NCI-H2196 (cell line): ENCODE data around the gene RIN1.
"Not testable (repeated sequence)": the region's sequence is repeated elsewhere in the genome, so short reads cannot be mapped to it uniquely, and the experiment has no call there.

ENCODE experiments used
- DNase-seq: peaks from one replicate; lab custom pipeline; 2025; ENCODE audit not compliant: unreplicated experiment; lab: John Stamatoyannopoulos, UW

The RIN1 gene

GRCh38 chr11:66360406-66361073 lies 24.3 kb upstream of the RIN1 start:
- no peak for DNase-seq

DNA sequence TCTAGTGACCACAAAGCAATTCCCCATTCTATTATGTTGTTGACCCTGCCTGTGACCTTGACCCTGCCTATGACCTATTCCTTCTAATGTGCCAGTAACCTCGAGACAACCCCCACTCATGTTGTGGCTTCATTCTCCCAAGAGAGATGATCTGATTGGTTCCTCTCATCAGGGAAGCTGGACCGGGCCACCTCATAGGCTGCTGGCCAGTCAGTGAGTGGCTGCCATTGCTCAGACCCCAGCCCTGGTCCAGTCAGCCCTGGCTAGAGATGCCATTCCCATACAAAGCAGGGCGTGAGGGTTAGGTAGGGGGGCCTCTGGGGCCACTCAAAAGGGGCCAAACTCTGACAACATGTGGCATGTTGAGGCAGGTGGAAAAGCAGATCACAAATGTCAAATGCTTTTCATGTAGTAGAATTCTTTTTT lies 23.4 kb upstream of the RIN1 start:
- DNase-seq, result no peak

GRCh38 chr11:66350560-66351235 lies 14.5 kb upstream of the RIN1 start:
- not testable (repeated sequence) for DNase-seq

GRCh38 chr11:66349084-66349386 lies 12.8 kb upstream of the RIN1 start:
- DNase-seq, result no peak

- peak; percentile 83 for DNase-seq
These were observed 11.4 kb upstream of the RIN1 start, which contains the start of gene B4GAT1 for GRCh38 chr11:66347425-66348276. TSS of gene B4GAT1 (minus strand) at chr11:66347629. CDS start at chr11:66347545, 84 bp downstream.

- no peak for DNase-seq
These were observed 10.5 kb upstream of the RIN1 start for GRCh38 chr11:66346476-66347424.

GRCh38 chr11:66345316-66345649 lies 9.0 kb upstream of the RIN1 start:
- DNase-seq, result no peak

DNA sequence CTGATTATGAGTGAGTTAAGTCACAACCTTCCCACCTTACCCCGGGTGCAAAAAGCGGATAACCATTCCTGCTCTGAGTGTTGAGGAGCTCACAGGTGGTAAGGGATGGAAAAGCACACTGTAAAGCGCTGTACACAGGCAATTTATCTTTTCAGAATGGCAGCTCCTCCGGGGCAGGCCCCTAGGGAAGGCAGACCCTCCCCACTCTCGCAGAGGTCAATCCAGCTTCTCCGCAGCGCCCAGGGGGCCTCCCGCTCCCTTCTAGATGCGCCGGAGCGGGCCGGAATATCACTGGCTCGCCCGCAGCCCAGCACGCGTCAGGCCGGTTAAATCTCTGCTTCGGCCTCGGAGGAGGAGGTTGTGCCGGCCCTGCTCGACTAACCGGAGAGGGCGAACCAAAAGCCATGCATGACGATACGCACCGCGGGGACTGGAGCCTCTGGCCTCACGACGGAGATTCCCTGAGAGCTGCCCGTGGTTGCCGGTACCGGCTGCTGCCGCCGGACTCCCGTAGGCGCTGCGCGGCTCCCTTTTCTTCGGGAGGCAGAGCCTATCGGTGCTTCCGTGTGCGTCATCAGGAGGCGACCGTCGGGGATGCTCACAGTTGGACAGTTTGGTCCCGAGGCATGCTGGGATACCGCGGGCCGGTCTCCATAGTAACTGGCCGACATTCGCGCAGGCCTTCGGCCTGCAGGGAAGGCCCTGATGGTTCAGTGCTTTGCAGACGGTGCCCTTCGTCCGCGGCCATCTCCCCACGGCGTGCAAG lies 8.5 kb upstream of the RIN1 start, which contains the start of gene BRMS1:
BRMS1 (minus strand) TSS at position 555 of the 766 bp plus-strand sequence. CDS start 2,870 bp downstream, outside the sequence.
- DNase-seq, result peak; percentile 96

- DNase-seq, result no peak
These were observed 6.9 kb upstream of the RIN1 start for GRCh38 chr11:66343176-66343575.

- DNase-seq, result no peak
These were observed 5.4 kb upstream of the RIN1 start for GRCh38 chr11:66341502-66342126.

GRCh38 chr11:66340596-66341501 lies 4.6 kb upstream of the RIN1 start:
- DNase-seq, result no peak

GRCh38 chr11:66339686-66340483 lies 3.7 kb upstream of the RIN1 start:
- DNase-seq, result no peak

DNA sequence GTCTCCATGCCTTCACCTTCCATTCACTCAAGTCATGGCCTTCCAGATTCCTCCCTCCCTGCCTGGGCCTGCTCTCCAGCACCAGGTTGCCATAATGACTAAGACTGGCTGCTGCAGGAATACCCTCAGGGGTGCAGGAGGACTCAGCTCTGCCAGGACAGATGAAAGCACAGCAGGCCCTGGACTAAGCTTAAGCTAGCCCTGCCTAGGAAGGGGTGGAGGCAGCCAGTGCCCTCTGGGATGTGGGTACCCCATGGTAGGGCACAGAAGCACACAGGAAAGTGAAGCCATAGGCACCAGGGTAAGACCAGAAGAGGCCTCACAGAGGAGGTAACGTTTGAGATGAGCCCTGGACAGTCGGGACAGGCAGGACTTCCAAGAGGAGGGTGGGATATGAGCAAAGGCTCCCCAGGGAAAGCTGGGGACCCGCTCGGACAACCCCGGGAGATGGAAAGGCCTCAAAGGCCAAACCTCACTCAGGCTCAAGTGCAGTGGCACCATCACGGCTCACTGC lies 3.0 kb upstream of the RIN1 start:
- no peak for DNase-seq

DNA sequence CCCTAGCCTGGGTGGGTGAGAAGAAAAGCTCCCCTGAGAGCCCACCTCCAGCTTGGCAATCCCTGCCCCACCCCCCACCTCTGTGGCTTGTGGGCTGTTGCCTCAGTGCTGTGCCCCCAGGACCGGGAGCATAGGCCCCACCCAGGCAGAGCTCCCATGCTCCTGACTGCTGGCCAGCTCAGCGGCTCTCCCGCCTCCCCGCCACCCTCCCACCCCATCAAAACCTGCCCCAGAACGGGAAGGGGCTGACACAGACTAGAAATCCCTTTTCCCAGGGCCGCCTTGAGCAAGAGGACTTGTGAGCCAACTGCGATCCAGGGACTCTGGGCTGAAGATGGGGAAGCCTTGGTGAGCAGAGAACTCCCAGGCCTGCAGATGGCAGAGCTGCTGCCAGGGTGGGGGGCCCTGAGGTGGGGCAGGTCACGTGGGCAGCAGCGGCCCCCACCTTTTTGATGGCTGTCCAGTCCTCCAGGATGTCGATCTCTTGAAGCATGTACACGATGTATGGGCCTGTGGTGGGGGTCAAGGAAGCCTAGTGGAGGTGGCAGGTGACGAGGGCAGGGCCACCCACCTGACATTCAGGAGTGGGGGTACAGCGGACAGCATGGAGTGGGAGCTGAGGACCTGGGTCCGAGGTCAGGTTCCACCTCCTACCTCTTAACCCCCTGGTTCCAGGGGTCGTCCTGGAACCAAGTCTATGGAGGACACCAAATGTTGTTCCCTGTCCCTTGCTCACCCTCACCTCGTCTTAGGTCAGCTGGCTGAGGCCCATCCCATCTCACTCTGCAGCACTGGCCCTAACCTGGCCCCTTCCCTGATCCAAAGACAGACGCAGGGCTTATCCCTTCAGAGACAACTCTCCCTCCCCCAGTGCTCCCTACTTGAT lies 2.3 kb upstream of the RIN1 start:
- no peak for DNase-seq

DNA sequence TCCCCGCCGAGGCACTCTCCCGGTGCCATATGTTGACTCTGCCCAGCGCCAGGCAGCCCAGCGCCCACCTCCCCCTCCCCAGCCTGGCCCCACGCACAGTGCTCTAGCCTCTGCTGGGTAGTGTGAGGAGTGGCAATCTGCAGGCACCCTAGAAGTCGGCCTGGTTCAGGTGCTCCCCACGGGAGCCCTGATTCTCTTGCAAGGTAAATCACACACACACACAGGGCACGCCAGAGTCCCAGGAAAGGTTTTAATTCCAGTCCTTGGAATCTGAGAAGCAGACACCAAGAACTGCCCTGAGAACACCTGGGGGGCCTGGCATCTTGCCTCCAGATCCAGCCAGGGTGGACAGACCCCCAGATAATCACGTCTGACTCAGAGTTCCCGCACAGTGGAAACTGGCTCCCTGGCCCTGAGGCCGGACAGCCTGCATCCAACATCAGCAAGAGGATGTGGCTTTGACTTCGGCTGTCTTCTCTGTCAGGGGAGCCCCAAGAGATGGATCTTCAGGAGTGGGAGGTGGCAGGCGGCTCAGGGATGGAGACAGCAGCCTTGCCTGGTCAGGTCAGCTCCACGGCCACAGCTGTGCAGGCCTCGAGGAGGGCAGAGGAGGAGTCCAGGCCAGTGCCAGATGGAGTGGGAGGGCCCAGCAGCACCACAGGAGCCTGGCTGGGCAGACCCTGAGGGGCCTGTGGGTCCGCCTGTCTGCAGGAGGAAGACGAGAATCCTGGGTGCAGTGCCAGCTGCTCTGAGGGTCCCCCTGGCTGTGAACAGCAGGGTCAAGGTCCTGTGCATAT lies 1.1 kb upstream of the RIN1 start:
- DNase-seq, result no peak
